SK-N-SH treated with all-trans-retinoic acid at 6 μM for 48 hours (cell line): Measurements from ENCODE around the gene UBR2.
"Not testable (repeated sequence)": the region's sequence is repeated elsewhere in the genome, so short reads cannot be mapped to it uniquely, and the experiment has no call there.

ENCODE experiments used
- ATAC-seq: fragments of 200-7000 bp; cut with Tn5 transposase; 3 replicates; pipeline ENCODE4 v1.9.1; 2020; ENCODE audit warnings: mild to moderate bottlenecking, moderate library complexity
- ARNTL ChIP-seq: fragments of 450-650 bp; formaldehyde crosslinking; IDR thresholded peaks from 2 replicates; pipeline ENCODE4 v1.5.0; 2020; ENCODE audit warnings: low read depth, mild to moderate bottlenecking, moderate library complexity, borderline replicate concordance
- BACH2 ChIP-seq: fragments of 250-450 bp; sonication (Bioruptor Pico); IDR thresholded peaks from 2 replicates; pipeline ENCODE4 v1.9.0; 2021; ENCODE audit warnings: mild to moderate bottlenecking, borderline replicate concordance
- CREB5 ChIP-seq: fragments of 250-450 bp; sonication (Bioruptor Pico); IDR thresholded peaks from 2 replicates; pipeline ENCODE4 v1.5.1; 2020; ENCODE audit warnings: low read depth, mild to moderate bottlenecking, moderate library complexity
- CSDC2 ChIP-seq: fragments of 250-450 bp; sonication (Bioruptor Pico); IDR thresholded peaks from 2 replicates; pipeline ENCODE4 v1.5.0; 2020; ENCODE audit warnings: mild to moderate bottlenecking, moderate library complexity
- CSRNP3 ChIP-seq: fragments of 250-450 bp; sonication (Bioruptor Pico); IDR thresholded peaks from 2 replicates; pipeline ENCODE4 v1.5.1; 2021; ENCODE audit warnings: mild to moderate bottlenecking, moderate library complexity
- ESRRG ChIP-seq: fragments of 250-450 bp; sonication (Bioruptor Pico); IDR thresholded peaks from 2 replicates; pipeline ENCODE4 v1.6.1; 2021; ENCODE audit warnings: mild to moderate bottlenecking
- GLIS3 ChIP-seq: fragments of 250-450 bp; sonication (Bioruptor Pico); IDR thresholded peaks from 2 replicates; pipeline ENCODE4 v1.5.0; 2020; ENCODE audit warnings: mild to moderate bottlenecking, moderate library complexity
- ISL1 ChIP-seq: fragments of 250-450 bp; sonication (Bioruptor Pico); IDR thresholded peaks from 2 replicates; pipeline ENCODE4 v2.1.2; 2022; ENCODE audit warnings: mild to moderate bottlenecking, moderate library complexity
- POU6F1 ChIP-seq: fragments of 250-450 bp; sonication (Bioruptor Pico); IDR thresholded peaks from 2 replicates; pipeline ENCODE4 v1.8.0; 2021; ENCODE audit warnings: low read depth, mild to moderate bottlenecking, moderate library complexity, borderline replicate concordance
- RARB ChIP-seq: fragments of 250-450 bp; sonication (Bioruptor Pico); IDR thresholded peaks from 2 replicates; pipeline ENCODE4 v1.8.0; 2021; ENCODE audit warnings: mild to moderate bottlenecking, moderate library complexity
- SNAI2 ChIP-seq: fragments of 250-450 bp; sonication (Bioruptor Pico); IDR thresholded peaks from 2 replicates; pipeline ENCODE4 v1.5.0; 2020; ENCODE audit warnings: mild to moderate bottlenecking, moderate library complexity
- TOX ChIP-seq: fragments of 250-450 bp; sonication (Bioruptor Pico); IDR thresholded peaks from 2 replicates; pipeline ENCODE4 v1.8.0; 2021; ENCODE audit warnings: mild to moderate bottlenecking, moderate library complexity, borderline replicate concordance
- TSHZ2 ChIP-seq: fragments of 250-450 bp; sonication (Bioruptor Pico); IDR thresholded peaks from 2 replicates; pipeline ENCODE4 v1.5.0; 2020; ENCODE audit warnings: mild to moderate bottlenecking, moderate library complexity
- ZC3H10 ChIP-seq: fragments of 250-450 bp; sonication (Bioruptor Pico); IDR thresholded peaks from 2 replicates; pipeline ENCODE4 v1.5.1; 2021; ENCODE audit warnings: mild to moderate bottlenecking, moderate library complexity
- ZFP3 ChIP-seq: fragments of 250-450 bp; sonication (Bioruptor Pico); IDR thresholded peaks from 2 replicates; pipeline ENCODE4 v1.5.0; 2020; ENCODE audit warnings: mild to moderate bottlenecking, moderate library complexity
- ZFP30 ChIP-seq: fragments of 450-650 bp; formaldehyde crosslinking; IDR thresholded peaks from 2 replicates; pipeline ENCODE4 v1.5.0; 2022; ENCODE audit warnings: mild to moderate bottlenecking, moderate library complexity
- ZNF565 ChIP-seq: fragments of 450-650 bp; formaldehyde crosslinking; conservative IDR thresholded peaks from 2 replicates; pipeline ENCODE4 v1.5.0; 2020; ENCODE audit warnings: low read depth, mild to moderate bottlenecking, moderate library complexity
- ZNF70 ChIP-seq: fragments of 450-650 bp; formaldehyde crosslinking; IDR thresholded peaks from 2 replicates; pipeline ENCODE4 v1.5.0; 2020; ENCODE audit warnings: mild to moderate bottlenecking, moderate library complexity
- ZNF8 ChIP-seq: fragments of 450-650 bp; formaldehyde crosslinking; IDR thresholded peaks from 2 replicates; pipeline ENCODE4 v1.5.0; 2020; ENCODE audit warnings: mild to moderate bottlenecking, moderate library complexity

Gene UBR2

GRCh38 chr6:42555477-42556457 lies 8.1 kb upstream of the UBR2 start:
- TF ChIP-seq ARNTL (CRISPR knock-in tag) (no peak), ZNF565 (no peak), GLIS3 (CRISPR knock-in tag) (no peak), TSHZ2 (CRISPR knock-in tag) (no peak)
- peak; percentile 74 for ATAC-seq

GRCh38 chr6:42556462-42556861 lies 7.4 kb upstream of the UBR2 start:
- TF ChIP-seq ZNF70 (no peak), ZC3H10 (CRISPR knock-in tag) (no peak), CSRNP3 (CRISPR knock-in tag) (no peak), ZNF8 (CRISPR knock-in tag) (no peak), GLIS3 (CRISPR knock-in tag) (no peak), ZFP3 (CRISPR knock-in tag) (no peak), ISL1 (CRISPR knock-in tag) (no peak), SNAI2 (CRISPR knock-in tag) (no peak), BACH2 (CRISPR knock-in tag) (no peak), TOX (CRISPR knock-in tag) (no peak), RARB (CRISPR knock-in tag) (no peak), POU6F1 (CRISPR knock-in tag) (no peak), CSDC2 (no peak), CREB5 (no peak), ZFP30 (CRISPR knock-in tag) (no peak)
- TF ChIP-seq, all 23 proteins: peak for 0
- no peak for ATAC-seq

GRCh38 chr6:42559276-42559675 lies 4.6 kb upstream of the UBR2 start:
- ATAC-seq: not testable (repeated sequence)

GRCh38 chr6:42561986-42562385 lies 1.8 kb upstream of the UBR2 start:
- ATAC-seq: no peak
- no peak for TF ChIP-seq ESRRG
- no peak for TF ChIP-seq GLIS3 (CRISPR knock-in tag)
- TF ChIP-seq ZNF70: no peak
- no peak for TF ChIP-seq SNAI2 (CRISPR knock-in tag)
- TF ChIP-seq CSRNP3 (CRISPR knock-in tag): no peak
- TF ChIP-seq ARNTL (CRISPR knock-in tag): no peak
- no peak for TF ChIP-seq ZNF8 (CRISPR knock-in tag)
- TF ChIP-seq TOX (CRISPR knock-in tag): no peak
- no peak for TF ChIP-seq ZC3H10 (CRISPR knock-in tag)
- TF ChIP-seq ZNF565: no peak
